ENCODE measurements around the gene KIAA1328.

GRCh38 chr18:37176621-37176934 lies 347.7 kb downstream of the KIAA1328 start:
- TF ChIP-seq POLR2AphosphoS5 (IDR thresholded peaks at IDR 0.05; ENCODE audit: low read depth, low read length) = no peak
- no peak for TF ChIP-seq REST (IDR thresholded peaks at IDR 0.05; ENCODE audit: insufficient read depth in 1 of 2, low read depth in 2 of 2, low read length in 1 of 2)
- TF ChIP-seq CTCF (IDR thresholded peaks at IDR 0.05) = no peak
